Measurements from ENCODE around the gene AKR1B15. TPM values are rescaled to one million over a fixed set of nuclear protein-coding genes. Genes with fewer than 3 reads are reported as not detected.
"Not testable (repeated sequence)": the region's sequence is repeated elsewhere in the genome, so short reads cannot be mapped to it uniquely, and the experiment has no call there.

The AKR1B15 gene
- total RNA-seq = not detected
- long read RNA-seq = 0 reads

DNA sequence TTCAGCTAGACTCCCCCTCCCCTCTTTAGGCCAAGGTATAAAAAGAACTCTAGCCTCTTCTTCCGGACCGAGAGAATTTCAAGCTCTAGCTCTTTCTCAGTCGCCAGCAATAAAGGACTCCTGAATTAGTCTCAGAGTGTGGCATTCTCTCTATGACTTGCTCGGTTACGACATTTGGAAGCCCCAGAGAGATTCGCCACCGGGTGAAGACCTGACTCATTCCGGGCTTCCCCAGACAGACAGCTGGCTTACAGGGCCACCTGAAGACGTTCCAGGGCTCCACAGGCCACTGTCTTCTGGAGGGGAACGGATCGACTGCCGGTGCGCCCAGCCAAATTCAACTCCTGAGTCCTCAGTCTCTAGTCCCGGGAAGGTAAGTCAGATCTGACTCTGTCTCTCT, at the start of gene AKR1B15:
AKR1B15 (plus strand) TSS at position 234 of the 400 bp plus-strand sequence. CDS start 15,510 bp downstream, outside the sequence.
- DNase-seq (ENCODE audit: low spot score) = no peak
- intact Hi-C loops (cut with DNase I) = loop anchor here (1.0 kb wide), 1 partner anchor 57 kb away; no protein-coding TSS in a partner anchor

DNA sequence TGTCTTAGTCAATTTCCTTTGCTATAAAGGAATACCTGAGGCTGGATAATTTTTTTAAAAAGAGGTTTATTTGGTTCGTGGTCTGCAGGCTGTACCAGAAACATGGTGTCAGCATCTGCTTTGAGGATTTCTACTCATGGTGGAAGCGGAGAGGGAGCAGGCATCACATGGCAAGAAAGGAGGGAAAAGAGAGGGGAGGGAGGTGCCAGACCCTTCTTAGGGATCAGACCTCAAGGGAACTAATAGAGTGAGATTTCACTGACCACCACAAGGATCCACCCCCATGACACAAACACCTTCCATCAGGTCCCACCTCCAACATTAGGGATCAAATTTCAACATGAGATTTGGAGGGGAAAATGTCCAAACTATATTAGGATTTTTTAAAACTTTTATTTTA, 48.5 kb upstream of the AKR1B15 start:
- DNase-seq (ENCODE audit: low spot score) = no peak
- intact Hi-C loops (cut with DNase I) = no loop called here

DNA sequence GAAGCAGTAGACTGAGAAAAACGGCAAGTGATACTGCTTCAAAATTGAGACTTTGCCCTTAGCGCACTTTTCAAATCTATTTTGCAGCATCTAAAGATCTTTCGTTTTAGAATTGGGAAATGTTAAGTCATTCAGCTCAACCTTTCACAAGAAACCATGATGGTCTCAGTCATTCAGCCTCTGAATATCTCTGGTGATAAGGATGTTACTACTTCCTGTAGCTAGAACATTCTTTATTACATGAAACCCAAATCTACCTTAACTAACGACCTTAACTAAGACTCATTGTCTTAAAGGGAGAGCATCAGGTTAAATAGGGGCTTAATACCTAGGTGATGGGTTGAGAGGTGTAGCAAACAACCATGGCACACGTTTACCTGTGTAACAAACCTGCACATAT, 47.9 kb upstream of the AKR1B15 start:
- no peak for DNase-seq (ENCODE audit: low spot score)
- intact Hi-C loops (cut with DNase I) = no loop called here

DNA sequence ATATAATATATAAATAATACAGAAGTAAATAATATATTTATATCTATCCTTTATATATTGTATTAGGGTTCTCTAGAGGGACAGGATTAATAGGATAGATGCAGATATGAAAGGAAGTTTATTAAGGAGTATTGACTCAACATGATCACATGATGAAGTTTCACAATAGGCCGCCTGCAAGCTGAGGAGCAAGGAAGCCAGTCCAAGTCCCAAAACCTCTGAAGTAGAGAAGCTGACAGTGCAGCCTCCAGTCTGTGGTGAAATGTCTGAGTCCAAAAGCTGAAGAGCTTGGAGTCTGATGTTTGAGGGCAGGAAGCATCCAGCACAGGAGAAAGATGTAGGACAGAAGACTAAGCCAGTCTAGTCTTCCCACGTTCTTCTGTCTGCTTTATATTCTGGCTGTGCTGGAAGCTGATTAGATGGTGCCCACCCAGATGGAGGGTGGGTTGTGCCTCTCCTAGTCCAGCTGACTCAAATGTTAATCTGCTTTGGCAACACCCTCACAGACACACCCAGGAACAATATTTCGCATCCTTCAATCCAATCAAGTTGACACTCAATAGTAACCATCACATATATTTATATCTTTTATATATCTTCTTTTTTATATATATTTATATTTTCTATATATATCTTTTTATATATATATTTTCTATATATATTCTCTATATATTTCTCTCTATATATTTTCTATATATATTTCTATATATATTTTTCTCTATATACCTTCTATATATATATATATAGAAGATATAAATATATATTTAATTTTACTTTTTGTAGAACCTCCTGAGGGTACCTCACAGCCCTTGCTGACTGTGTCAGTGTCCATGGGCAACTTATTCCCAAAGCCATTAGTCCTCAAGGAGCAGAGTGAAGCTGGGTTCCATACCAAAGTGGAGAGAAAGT, 46.2 kb upstream of the AKR1B15 start:
- intact Hi-C loops (cut with DNase I) = no loop called here
- no peak for DNase-seq (ENCODE audit: low spot score)

DNA sequence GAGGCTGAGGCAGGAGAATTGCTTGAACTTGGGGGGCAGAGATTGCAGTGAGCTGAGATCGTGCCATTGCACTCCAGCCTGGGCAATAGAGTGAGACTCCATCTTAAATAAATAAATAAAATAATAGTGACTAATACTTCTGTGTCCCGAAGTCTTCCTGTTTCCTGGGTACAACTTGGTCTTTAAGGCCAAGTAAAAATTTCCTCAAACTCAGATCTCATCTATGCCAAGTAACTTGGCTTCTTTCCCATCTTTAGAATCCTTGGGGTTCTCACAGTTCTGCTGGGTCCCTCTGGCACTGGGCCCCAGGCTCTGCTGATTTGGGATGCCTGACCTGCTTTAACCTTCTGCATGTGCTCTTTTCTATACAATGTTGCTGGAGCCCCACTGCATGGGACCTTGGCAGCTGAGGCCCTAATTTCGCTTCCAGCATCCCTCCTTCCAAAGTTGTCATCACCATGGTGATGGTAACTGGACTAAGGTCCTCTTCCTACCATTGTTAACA, 44.2 kb upstream of the AKR1B15 start:
- DNase-seq (ENCODE audit: low spot score) = no peak
- intact Hi-C loops (cut with DNase I) = no loop called here

DNA sequence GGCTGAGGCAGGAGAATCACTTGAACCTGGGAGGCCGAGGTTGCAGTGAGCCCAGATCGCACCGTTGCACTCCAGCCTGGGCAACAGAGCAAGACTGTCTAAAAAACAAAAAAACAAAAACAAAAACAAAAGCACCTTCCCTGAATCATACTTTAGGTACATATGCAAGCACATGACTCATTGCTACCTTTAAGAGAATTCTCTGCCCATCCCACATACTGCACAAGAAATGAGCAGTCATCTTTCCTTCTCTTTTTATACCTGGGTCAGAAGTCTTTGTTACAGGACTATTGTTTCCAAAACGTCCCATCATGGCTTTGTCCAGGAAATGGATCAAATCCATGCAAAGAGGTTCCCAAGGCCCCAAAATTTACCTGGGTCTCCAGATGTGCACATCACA, 43.1 kb upstream of the AKR1B15 start:
- intact Hi-C loops (cut with DNase I) = no loop called here
- DNase-seq (ENCODE audit: low spot score) = no peak

DNA sequence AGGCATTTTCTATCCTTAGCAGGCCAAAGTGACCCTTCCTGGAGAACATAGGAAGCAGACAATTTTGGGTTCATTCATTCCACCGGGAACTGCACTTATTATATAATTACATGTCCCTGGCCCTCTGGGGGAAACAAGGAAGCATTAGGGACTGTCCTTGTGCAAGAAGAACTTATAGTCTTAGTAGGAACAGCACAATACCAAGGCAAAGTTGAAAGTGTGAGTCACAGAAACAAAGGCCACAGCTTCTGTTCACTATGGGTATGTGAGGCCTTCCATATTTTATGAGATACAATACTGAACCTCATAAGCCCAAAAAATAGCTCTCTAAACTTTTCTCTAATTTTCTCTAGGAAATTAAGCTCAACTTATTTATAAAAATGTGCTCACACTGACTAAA, 39.9 kb upstream of the AKR1B15 start:
- intact Hi-C loops (cut with DNase I) = no loop called here

DNA sequence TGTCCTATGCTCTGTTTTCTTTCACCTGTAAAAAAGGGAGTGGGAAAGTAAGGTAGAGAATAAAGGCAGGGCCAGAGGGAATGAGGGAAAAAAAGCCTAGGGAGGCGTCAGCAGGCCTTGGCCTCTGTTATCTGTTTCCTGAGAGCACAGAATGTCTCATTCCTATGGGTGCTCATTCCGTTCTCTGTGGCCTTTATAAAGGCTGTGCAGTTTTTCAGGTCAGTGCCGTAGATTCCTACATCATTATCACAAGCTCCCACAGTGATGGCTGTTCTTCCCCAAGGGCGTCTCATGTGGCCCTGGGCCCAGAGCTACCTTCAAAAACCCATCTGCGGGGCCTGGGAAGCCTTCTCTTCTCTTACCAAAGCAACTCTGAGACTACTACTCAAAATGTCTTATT, 38.3 kb upstream of the AKR1B15 start:
- no peak for DNase-seq (ENCODE audit: low spot score)

More for the DNA sequence above, 39.9 kb upstream of the AKR1B15 start:
- DNase-seq (ENCODE audit: low spot score) = no peak

DNA sequence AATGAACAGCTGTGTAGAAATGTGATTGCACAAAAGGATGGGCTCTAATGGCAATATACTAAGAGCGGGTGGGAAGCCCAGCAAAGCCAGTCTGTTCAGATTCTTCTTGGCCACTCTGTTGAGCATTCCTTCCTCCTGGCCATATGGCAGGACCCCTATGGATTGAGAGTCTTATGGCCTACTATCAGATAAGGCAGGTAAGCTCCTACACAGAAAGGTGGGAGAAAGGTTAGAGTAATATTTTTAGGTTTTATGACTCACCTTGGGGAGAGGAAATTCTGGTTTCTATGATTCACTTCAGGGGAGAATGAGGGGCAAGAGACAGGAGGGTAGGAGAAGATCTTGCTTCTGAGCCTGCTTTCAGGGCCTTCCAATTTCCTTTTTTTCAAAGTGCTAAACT, 36.6 kb upstream of the AKR1B15 start:
- DNase-seq (ENCODE audit: low spot score) = no peak
- intact Hi-C loops (cut with DNase I) = loop anchor here (2.0 kb wide), 2 partner anchors 67 to 79 kb away; no protein-coding TSS in a partner anchor

More for the DNA sequence above, 38.3 kb upstream of the AKR1B15 start:
- intact Hi-C loops (cut with DNase I) = no loop called here

DNA sequence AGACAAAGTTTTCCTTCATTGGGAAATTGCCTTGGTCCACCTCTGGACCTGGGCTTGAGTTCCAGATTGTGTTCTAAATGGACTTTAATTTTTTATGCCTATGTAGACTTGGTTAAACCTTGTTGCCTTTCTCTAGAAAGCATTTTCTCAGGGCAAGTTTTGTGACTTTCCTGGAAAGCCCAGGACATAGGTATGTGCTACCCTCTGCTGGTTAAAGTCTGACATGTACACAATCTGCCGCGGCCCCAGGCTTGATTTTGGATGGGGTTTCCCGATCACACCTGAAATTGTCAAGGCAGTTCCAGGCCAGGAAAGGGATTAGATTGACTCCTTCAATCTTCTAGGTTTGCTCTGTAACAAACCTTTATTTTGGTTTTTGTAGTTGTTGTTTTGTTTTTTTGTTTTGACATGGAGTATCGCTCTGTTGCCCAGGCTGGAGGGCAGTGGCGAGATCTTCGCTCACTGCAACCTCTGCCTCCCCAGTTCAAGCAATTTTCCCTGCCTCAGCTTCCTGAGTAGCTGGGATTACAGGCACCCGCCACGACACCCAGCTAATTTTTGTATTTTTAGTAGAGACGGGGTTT, 35.6 kb upstream of the AKR1B15 start:
- no peak for DNase-seq (ENCODE audit: low spot score)
- intact Hi-C loops (cut with DNase I) = loop anchor here (2.0 kb wide), 2 partner anchors 68 to 80 kb away; no protein-coding TSS in a partner anchor

DNA sequence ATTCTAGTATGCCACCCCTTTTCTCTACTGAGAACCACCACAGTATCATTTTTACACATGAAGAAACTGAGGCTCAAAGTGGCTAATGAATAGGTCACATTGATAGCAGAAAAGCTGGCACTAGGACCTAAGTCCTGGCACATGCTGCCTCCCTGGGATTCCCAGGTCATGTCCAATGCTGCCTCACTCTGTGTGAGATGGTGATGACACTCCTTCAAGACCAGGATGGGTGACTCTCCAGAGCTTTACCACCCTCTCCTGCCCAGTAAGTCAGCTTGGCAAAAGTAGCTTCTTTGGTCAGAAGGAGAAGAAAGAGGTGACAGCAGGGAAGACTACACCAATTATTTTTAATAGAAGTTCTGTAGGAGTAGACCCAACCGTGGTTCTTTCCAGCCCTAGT, 34.8 kb upstream of the AKR1B15 start:
- DNase-seq (ENCODE audit: low spot score) = no peak
- intact Hi-C loops (cut with DNase I) = loop anchor here (2.0 kb wide), 1 partner anchor 93 kb away; no protein-coding TSS in a partner anchor

DNA sequence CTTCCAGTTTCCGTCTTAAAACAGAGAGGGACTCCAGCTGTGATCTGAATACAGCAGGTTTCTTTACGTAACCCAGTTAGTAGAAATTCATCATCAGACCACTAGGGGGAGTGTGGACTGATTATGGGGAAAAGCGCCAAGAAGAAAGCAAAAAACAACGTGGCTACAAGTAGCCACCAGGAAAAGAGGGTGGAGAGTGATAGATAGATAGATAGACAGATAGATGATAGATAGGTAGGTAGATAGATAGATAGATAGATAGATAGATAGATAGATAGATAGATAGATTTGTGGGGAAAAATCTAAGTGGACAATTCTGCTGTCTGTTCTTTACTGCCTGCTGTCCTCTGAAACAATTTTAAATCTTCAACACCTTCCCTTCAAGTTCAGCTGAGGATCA, 34.2 kb upstream of the AKR1B15 start:
- DNase-seq (ENCODE audit: low spot score) = no peak
- intact Hi-C loops (cut with DNase I) = loop anchor here (2.0 kb wide), 1 partner anchor 92 kb away; no protein-coding TSS in a partner anchor

DNA sequence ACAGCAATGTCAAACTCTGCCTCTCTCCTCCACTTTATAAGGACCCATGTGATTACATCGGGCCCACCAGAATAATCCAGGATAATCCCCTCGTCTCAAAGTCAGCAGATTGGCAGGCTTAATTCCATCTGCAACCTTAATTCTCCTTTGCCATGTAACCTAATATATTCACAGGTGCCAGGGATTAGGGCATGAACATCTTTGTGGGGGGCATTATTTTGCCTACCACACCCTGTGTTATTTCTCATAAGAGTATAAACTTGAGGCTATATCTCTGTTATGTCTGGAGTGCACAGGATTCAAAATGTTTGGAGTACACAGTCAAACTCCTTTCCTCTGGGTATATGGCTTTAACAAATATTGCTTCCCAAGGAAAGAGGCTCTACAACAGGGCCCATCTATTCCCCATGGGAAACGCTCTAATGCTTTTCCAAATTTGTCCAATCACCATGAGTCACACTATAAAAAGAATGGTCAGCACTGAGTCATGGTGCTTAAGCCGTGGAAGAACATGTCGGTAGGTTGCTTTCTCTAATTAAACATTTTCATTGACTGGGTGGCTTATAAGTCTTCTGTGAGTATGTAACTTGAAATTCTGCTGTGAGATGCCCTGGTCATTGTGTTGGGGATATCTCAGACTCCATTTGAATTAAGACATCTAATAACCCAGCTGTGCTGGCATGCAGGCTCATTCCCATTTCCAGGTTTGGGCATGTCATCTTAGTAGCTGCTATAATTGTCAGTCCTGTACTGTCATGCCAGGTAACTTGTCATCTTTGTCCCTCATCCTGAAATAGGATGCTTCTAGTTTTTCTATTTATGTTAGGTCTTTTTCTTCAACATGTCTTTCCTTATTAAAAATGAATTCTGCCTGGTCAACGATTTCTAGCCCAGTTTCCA, 33.1 kb upstream of the AKR1B15 start:
- DNase-seq (ENCODE audit: low spot score) = no peak
- intact Hi-C loops (cut with DNase I) = loop anchor here (2.0 kb wide), 1 partner anchor 91 kb away; no protein-coding TSS in a partner anchor

DNA sequence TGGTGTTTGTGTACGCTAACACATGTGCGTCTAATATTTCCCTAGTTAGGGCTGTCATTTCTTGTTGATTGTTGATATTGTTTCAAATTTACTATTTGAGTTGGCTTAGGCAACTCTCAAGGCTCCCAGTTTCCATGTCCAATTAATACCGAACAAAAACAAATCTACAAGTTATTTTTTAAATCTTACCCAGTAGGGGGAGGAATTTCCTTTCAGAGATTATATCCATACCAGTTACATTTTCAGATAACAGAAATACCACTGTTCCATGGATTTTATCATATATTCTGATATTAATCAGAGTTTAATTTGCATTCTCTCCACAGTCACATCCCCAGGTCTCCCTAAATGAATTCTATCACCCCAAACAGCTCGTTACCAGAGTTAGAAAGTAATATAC, 28.8 kb upstream of the AKR1B15 start:
- no peak for DNase-seq (ENCODE audit: low spot score)
- intact Hi-C loops (cut with DNase I) = no loop called here

DNA sequence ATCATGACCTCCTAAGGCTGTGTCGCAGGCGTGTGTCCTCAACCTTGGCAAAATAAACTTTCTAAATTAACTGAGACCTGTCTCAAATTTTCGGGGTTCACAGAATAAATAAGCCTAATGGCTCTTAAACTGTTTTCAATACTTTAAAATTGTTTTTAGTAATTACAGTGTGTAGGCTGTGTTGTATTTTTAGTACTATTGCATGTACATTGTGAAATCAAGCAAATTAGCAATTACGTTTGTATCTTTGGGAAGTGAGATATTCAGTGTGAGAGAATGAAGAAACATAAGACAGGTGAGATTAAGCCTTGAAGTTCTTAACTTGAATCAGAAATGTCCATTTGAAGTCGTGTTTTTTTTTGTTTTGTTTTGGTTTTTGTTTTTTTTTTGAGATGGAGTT, 26.3 kb upstream of the AKR1B15 start:
- intact Hi-C loops (cut with DNase I) = no loop called here
- DNase-seq (ENCODE audit: low spot score) = no peak

DNA sequence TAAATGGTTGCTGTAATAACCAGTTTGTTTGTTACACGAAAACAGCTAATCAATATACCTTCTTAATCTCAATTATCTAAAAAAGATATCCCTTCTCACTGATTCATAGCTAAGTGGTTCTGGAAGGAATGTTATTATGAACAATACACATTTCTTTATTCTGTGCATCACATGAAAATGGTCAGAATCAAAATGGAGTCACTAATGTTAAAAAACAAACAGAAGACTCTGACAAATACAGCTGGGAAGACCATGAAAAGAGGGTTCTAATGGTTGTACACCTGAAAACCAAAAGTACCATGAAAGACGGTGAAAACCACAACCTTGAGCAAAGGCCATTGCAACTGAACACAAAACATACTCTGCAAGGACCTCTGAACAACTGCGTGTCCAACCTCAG, 23.5 kb upstream of the AKR1B15 start:
- DNase-seq (ENCODE audit: low spot score) = not testable (repeated sequence)

DNA sequence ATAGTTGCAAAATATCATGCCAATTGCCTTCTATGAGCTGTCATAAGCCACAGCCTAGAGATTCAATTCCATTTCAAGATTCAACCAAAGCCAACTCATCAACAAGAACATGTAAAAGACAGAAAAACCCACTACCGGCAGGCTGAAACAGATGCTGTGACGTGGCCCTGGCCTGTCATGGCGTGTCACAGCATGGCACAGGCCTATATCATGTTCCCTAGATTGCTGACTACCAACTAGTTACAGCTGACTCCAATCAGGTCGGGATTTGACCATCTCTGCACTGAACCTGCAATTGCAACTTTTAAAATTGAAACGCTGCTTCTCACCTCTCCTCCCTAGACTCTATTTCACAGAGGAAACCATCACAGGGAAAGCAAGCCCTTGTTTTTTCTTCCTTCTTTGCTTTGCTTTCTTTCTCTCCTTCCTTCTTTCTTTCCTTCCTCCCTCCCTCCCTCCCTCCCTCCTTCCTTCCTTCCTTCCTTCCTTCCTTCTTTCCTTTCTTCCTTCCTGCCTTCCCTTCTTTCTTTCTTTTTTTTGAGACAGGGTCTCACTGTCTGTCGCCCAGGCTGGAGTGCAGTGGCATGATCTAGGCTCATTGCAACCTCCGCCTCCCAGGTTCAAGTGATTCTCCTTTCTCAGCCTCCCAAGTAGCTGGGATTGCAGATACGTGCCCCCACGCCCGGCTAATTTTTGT, 22.2 kb upstream of the AKR1B15 start:
- DNase-seq (ENCODE audit: low spot score); intact Hi-C loops (cut with DNase I): not testable (repeated sequence)

More for the DNA sequence above, 23.5 kb upstream of the AKR1B15 start:
- intact Hi-C loops (cut with DNase I) = not testable (repeated sequence)

DNA sequence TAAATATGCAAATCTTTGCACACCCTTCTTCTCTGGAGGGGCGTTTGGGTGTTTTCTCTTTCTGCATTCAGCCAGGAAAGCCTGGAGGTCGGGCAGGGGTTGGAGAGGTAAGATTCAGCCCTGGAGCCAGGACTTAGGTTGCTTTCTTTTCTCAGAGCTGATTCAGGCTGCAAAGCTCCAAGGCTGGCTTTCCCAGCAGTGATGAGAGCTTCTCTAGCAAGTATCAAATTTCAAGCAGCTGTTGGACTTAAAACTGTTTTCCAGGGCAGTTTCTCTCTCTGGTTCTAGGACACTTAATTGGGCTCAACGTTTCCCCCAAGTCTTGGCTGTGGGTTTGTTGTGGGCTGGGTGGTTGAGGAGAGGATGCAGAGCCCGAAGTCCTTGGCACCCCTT, 20.9 kb upstream of the AKR1B15 start:
- DNase-seq (ENCODE audit: low spot score) = no peak
- intact Hi-C loops (cut with DNase I) = no loop called here

DNA sequence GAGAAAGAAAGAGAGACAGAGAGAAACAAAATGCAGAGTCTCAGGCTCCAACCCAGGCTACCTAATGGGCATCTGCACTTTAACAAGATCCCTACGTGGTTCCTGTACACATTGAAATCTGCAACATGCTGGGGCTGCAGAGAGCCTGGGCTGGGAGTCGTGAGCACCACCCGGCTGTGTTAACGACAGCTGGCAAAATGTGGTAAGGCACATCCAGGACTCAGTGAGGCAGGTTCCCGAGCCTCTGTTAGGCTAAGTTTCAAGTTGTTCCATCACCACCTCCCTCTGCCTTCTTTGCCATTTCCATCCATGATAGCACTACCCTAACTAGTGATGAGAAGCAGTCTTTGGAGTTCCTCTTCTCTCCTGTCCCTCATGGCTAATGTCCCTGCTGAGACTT, 20.2 kb upstream of the AKR1B15 start:
- intact Hi-C loops (cut with DNase I) = no loop called here
- DNase-seq (ENCODE audit: low spot score) = no peak

Data from cardiac septum (tissue), 1 donor.